Naive thymus-derived CD8-positive, alpha-beta T cell (primary cell): Measurements from ENCODE around the gene SNTB2. TPM values are rescaled to one million over a fixed set of nuclear protein-coding genes. Genes with fewer than 3 reads are reported as not detected.
"Not testable (repeated sequence)": the region's sequence is repeated elsewhere in the genome, so short reads cannot be mapped to it uniquely, and the experiment has no call there.

Experiments used
- ATAC-seq, 2 donors: fragments of 150-1000 bp; cut with Tn5 transposase in 1 of 2; sonication (Bioruptor Pico), chemical (Tn5 transposase) in 1 of 2; 1 replicate in 1 of 2; 2 replicates in 1 of 2; pipeline ENCODE4 v1.10.0; 2021; ENCODE audit warnings: mild to moderate bottlenecking in 2 of 2, moderate library complexity in 2 of 2
- POLR2A ChIA-PET: fragments of 350-600 bp; sonication (Branson Sonifier 250); formaldehyde crosslinking; loops from one replicate; lab custom pipeline; 2021; ENCODE audit warnings: antibody characterized with exemption; lab: Charles Lee
- DNase-seq, 10 donors: peaks; one replicate each; pipeline versions ENCODE4 v3.0.0 to v3.0.0-alpha.2; 2020 to 2022
- H3K27ac Mint-ChIP-seq, 10 donors: one replicate each; pipeline ENCODE4 v1.8.0; 2020 to 2022; ENCODE audit warnings: mild to moderate bottlenecking in 10 of 10, mixed read lengths in 10 of 10, moderate library complexity in 4 of 10, inconsistent platforms in 1 of 10
- H3K27me3 Mint-ChIP-seq, 5 donors: one replicate each; pipeline ENCODE4 v1.8.0; 2021 to 2022; ENCODE audit warnings: mixed read lengths in 5 of 5
- H3K36me3 Mint-ChIP-seq, 3 donors: one replicate each; pipeline ENCODE4 v1.8.0; 2020 to 2022; ENCODE audit warnings: mixed read lengths in 3 of 3, mild to moderate bottlenecking in 2 of 3, inconsistent platforms in 1 of 3
- H3K4me1 Mint-ChIP-seq, 4 donors: one replicate each; pipeline ENCODE4 v1.8.0; 2021 to 2022; ENCODE audit warnings: mixed read lengths in 4 of 4
- H3K4me3 Mint-ChIP-seq, 10 donors: one replicate each; pipeline ENCODE4 v1.8.0; 2020 to 2022; ENCODE audit warnings: mild to moderate bottlenecking in 10 of 10, mixed read lengths in 10 of 10, moderate library complexity in 6 of 10, inconsistent platforms in 1 of 10
- H3K9me3 Mint-ChIP-seq, 9 donors: one replicate each; pipeline ENCODE4 v1.8.0; 2020 to 2022; ENCODE audit warnings: mixed read lengths in 9 of 9, mild to moderate bottlenecking in 3 of 9, inconsistent platforms in 1 of 9, moderate library complexity in 1 of 9
- polyA plus RNA-seq, 3 donors: library from polyadenylated mRNA; unstranded; fragments of 300-500 nt; fragmentation: Illumina TruSeq; gene quantifications; one replicate each; pipeline ENCODE4 v1.2.3, GENCODE V29; 2021
- total RNA-seq, 8 experiments: library from RNA in 2 of 8; stranded (reverse) in 2 of 8; gene quantifications; one replicate each; pipeline ENCODE4 v1.2.3 and lab custom pipeline; 2021 to 2026

SNTB2 gene
- total and polyA plus RNA-seq, 5 experiments from 2014 or later, result 3.7 to 15.0 (median 11.0) TPM

GRCh38 chr16:69243479-69243878 lies 56.5 kb downstream of the SNTB2 start:
- peaks cover 0 to 23% (median 10%) of the 10 kb centered on the region in 3 donors for H3K36me3 Mint-ChIP-seq
- POLR2A ChIA-PET, result no interaction called here
- ATAC-seq (no peak), DNase-seq (no peak)
- H3K27ac Mint-ChIP-seq, result no peak overlapping the region
- no peak overlapping the region for H3K4me3 Mint-ChIP-seq
- peaks cover 0 to 1% (median 0%) of the 10 kb centered on the region in 4 donors for H3K4me1 Mint-ChIP-seq
- no peaks in the 10 kb centered on the region for H3K27me3 Mint-ChIP-seq
- no peaks in the 10 kb centered on the region for H3K9me3 Mint-ChIP-seq

DNA sequence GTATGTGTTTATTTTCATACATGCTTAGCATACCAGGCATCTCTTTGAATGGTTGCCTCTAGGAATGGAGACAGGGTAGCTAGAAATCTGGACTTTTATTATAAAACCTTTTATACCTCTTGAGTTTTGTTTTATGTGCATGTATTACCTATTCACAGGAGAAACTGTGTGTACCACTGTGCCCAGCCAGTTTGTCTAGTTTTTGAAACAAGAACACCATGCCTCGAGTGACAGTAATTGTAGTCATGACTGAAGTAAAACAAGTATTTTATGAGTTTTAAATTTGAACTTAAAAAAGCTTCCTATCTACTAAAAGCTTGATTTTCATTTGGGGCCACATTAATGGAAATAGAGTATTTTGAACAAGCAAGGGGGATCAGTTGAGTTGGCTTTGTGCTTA lies 57.4 kb downstream of the SNTB2 start:
- no peaks in the 10 kb centered on the region for H3K27me3 Mint-ChIP-seq

DNA sequence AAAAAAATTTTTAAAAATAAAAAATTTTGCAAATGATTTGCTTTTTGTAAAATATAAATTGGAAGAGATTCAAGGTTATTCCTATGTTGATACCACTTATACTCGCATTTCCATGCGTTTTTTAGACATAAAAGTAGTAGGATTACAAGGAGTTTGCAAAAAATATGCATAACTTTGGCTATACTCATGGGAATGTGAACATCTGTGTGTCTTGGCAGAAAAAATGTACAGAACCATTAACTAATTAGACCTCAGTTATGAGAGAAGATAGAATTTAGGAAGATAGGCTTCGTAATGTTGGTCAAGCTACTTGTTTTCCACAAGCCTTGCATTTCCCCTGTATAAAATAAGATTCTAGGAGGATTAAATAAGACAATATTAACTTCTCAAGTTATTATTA lies 63.1 kb downstream of the SNTB2 start:
- Mint-ChIP-seq H3K36me3 (peaks cover 0 to 32% (median 12%) of the 10 kb centered on the region in 3 donors), H3K27ac (no peak overlapping the region), H3K27me3 (no peaks in the 10 kb centered on the region), H3K9me3 (no peaks in the 10 kb centered on the region), H3K4me1 (peaks cover 0 to 15% (median 8%) of the 10 kb centered on the region in 4 donors), H3K4me3 (no peak overlapping the region)
- POLR2A ChIA-PET, result no interaction called here
- ATAC-seq (no peak), DNase-seq (no peak)

More for the DNA sequence above, 57.4 kb downstream of the SNTB2 start:
- POLR2A ChIA-PET, result no interaction called here
- DNase-seq (no peak), ATAC-seq (no peak)
- peaks cover 0 to 1% (median 0%) of the 10 kb centered on the region in 4 donors for H3K4me1 Mint-ChIP-seq
- H3K27ac Mint-ChIP-seq, result no peak overlapping the region
- H3K9me3 Mint-ChIP-seq, result no peaks in the 10 kb centered on the region
- H3K4me3 Mint-ChIP-seq, result no peak overlapping the region
- peaks cover 0 to 29% (median 10%) of the 10 kb centered on the region in 3 donors for H3K36me3 Mint-ChIP-seq

GRCh38 chr16:69253870-69254341 lies 66.9 kb downstream of the SNTB2 start:
- peaks cover 0 to 15% (median 8%) of the 10 kb centered on the region in 4 donors for H3K4me1 Mint-ChIP-seq
- H3K27ac Mint-ChIP-seq, result peak overlapping the region in 5 of 10 donors; percentile 4 to 60 (median 34)
- H3K36me3 Mint-ChIP-seq, result peaks cover 0 to 11% (median 4%) of the 10 kb centered on the region in 3 donors
- ATAC-seq (no peak), DNase-seq (no peak)
- H3K27me3 Mint-ChIP-seq, result no peaks in the 10 kb centered on the region
- H3K9me3 Mint-ChIP-seq, result no peaks in the 10 kb centered on the region
- H3K4me3 Mint-ChIP-seq, result peak overlapping the region in 1 of 10 donors; percentile 1
- POLR2A ChIA-PET, result no interaction called here

GRCh38 chr16:69259428-69259764 lies 72.4 kb downstream of the SNTB2 start:
- DNase-seq, H3K4me1 Mint-ChIP-seq, H3K9me3 Mint-ChIP-seq, H3K27ac Mint-ChIP-seq, ATAC-seq, POLR2A ChIA-PET, H3K4me3 Mint-ChIP-seq, H3K27me3 Mint-ChIP-seq: not testable (repeated sequence)
- peaks cover 0 to 31% (median 12%) of the 10 kb centered on the region in 3 donors for H3K36me3 Mint-ChIP-seq

DNA sequence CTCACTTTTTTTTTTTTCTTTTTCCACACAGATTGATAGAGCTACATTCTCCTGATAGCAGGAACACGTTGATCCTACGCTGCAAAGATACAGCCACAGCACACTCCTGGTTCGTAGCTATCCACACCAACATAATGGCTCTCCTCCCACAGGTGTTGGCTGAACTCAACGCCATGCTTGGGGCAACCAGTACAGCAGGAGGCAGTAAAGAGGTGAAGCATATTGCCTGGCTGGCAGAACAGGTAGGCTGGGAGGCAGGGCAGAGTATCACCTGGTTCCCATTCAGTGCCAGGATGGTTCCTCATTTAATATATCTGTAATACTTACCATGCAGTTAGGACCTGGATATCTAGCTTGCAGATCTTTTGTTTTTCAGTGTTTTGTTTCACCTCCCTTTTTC lies 73.1 kb downstream of the SNTB2 start:
- Mint-ChIP-seq H3K4me3 (no peak overlapping the region), H3K4me1 (peaks cover 0 to 5% (median 2%) of the 10 kb centered on the region in 4 donors), H3K36me3 (peaks cover 0 to 37% (median 12%) of the 10 kb centered on the region in 3 donors), H3K27ac (no peak overlapping the region), H3K27me3 (no peaks in the 10 kb centered on the region), H3K9me3 (no peaks in the 10 kb centered on the region)
- POLR2A ChIA-PET, result no interaction called here
- ATAC-seq (no peak), DNase-seq (no peak)

DNA sequence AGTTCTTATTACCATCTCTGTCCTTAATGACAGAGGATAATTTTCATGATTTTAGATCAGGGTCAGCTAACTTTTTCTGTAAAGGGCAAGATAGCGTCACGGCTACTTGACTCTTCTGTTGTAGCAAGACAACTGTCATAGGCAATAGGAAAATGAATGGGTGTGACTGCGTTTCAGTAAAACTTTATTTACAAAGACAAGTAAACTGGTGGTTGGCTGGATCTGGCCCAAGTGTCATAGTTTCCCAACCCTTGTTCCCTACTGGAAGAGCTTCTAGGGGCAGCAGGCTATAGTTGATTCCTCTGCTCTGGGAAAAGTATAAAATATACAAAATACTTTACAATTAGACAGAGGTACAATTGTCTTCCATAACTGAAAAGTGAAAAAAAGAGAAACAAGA lies 73.5 kb downstream of the SNTB2 start:
- H3K27me3 Mint-ChIP-seq, result no peaks in the 10 kb centered on the region
- no peaks in the 10 kb centered on the region for H3K9me3 Mint-ChIP-seq
- peak overlapping the region in 1 of 10 donors; percentile 17 for H3K27ac Mint-ChIP-seq
- no peak overlapping the region for H3K4me3 Mint-ChIP-seq
- ATAC-seq (no peak), DNase-seq (no peak)
- peaks cover 0 to 5% (median 2%) of the 10 kb centered on the region in 4 donors for H3K4me1 Mint-ChIP-seq
- peaks cover 0 to 37% (median 12%) of the 10 kb centered on the region in 3 donors for H3K36me3 Mint-ChIP-seq
- POLR2A ChIA-PET, result no interaction called here

DNA sequence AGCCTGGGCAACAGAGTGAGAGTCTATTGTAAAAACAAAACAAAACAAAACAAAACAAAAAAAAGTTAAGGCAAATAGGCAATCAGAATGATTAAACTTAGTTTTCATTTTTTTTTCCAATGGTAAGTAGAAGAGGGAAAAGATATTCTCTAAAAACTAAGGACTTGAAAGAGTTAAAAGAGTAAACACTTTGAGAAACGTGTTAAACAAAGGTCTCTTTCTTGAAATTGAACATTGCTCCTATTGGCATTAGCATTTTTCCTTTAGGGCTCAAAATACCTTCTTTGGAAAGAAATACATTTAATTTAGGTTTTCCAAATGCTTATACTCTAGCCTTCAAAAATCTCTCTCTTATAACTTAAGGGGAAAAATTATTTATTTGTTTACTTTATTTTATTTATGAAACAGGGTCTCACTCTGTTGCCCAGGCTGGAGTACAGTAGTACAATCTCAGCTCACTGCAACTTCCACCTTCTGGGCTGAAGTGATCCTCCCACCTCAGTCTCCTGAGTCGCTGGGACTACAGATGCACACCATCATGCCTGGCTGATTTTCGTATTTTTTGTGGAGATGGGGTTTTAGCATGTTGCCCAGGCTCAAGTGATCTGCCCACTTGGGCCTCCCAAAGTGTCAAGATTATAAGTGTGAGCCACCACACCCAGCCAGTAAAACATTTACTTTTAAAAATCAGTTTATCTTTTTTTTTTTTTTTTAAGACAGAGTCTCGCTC lies 79.5 kb downstream of the SNTB2 start:
- H3K27me3 Mint-ChIP-seq, result no peaks in the 10 kb centered on the region
- DNase-seq (no peak), ATAC-seq (no peak)
- H3K4me3 Mint-ChIP-seq, result no peak overlapping the region
- POLR2A ChIA-PET, result no interaction called here
- H3K9me3 Mint-ChIP-seq, result no peaks in the 10 kb centered on the region
- peaks cover 0 to 2% (median 0%) of the 10 kb centered on the region in 4 donors for H3K4me1 Mint-ChIP-seq
- H3K36me3 Mint-ChIP-seq, result peaks cover 0 to 36% (median 2%) of the 10 kb centered on the region in 3 donors
- no peak overlapping the region for H3K27ac Mint-ChIP-seq

GRCh38 chr16:69267633-69268032 lies 80.7 kb downstream of the SNTB2 start:
- H3K4me1 Mint-ChIP-seq, result peaks cover 0 to 2% (median 0%) of the 10 kb centered on the region in 4 donors
- peaks cover 0 to 30% (median 4%) of the 10 kb centered on the region in 3 donors for H3K36me3 Mint-ChIP-seq
- POLR2A ChIA-PET, result no interaction called here
- H3K9me3 Mint-ChIP-seq, result no peaks in the 10 kb centered on the region
- no peak for ATAC-seq
- H3K27me3 Mint-ChIP-seq, result no peaks in the 10 kb centered on the region
- no peak overlapping the region for H3K27ac Mint-ChIP-seq
- no peak overlapping the region for H3K4me3 Mint-ChIP-seq
- DNase-seq, result no peak

DNA sequence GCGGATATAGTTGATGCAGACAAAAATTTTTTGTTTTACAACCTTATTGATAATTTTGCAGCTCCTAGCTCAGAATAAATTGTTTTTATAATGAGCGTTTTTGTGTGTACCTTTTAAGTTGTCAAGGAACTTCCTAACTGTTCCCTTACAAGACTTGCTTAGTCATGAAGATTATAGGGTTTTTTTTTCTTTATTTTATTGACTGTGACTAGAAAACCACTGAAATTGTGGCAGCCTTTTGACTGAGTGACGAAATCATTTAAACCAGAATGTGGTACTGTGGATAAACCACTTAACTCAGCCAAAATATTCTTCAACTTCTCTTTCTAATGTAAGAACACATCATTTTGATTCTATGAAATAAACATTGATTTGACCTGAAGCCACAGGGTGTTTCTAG lies 83.4 kb downstream of the SNTB2 start:
- H3K27me3 Mint-ChIP-seq, result no peaks in the 10 kb centered on the region
- H3K9me3 Mint-ChIP-seq, result no peaks in the 10 kb centered on the region
- DNase-seq, result no peak
- peaks cover 0 to 2% (median 0%) of the 10 kb centered on the region in 4 donors for H3K4me1 Mint-ChIP-seq
- POLR2A ChIA-PET, result no interaction called here
- H3K27ac Mint-ChIP-seq, result no peak overlapping the region
- no peak for ATAC-seq
- peaks cover 0 to 24% (median 1%) of the 10 kb centered on the region in 3 donors for H3K36me3 Mint-ChIP-seq
- H3K4me3 Mint-ChIP-seq, result no peak overlapping the region

- DNase-seq (no peak), ATAC-seq (no peak)
- no peaks in the 10 kb centered on the region for H3K27me3 Mint-ChIP-seq
- POLR2A ChIA-PET, result no interaction called here
- H3K27ac Mint-ChIP-seq, result no peak overlapping the region
- H3K4me3 Mint-ChIP-seq, result no peak overlapping the region
- H3K9me3 Mint-ChIP-seq, result no peaks in the 10 kb centered on the region
- peaks cover 0 to 24% (median 1%) of the 10 kb centered on the region in 3 donors for H3K36me3 Mint-ChIP-seq
- H3K4me1 Mint-ChIP-seq, result peaks cover 0 to 2% (median 0%) of the 10 kb centered on the region in 4 donors
These were observed 83.9 kb downstream of the SNTB2 start for GRCh38 chr16:69270831-69271230.

GRCh38 chr16:69273009-69273408 lies 86.0 kb downstream of the SNTB2 start:
- H3K36me3 Mint-ChIP-seq, result peaks cover 0 to 21% (median 1%) of the 10 kb centered on the region in 3 donors
- DNase-seq (no peak), ATAC-seq (no peak)
- H3K4me1 Mint-ChIP-seq, result no peaks in the 10 kb centered on the region
- POLR2A ChIA-PET, result no interaction called here
- no peak overlapping the region for H3K4me3 Mint-ChIP-seq
- no peak overlapping the region for H3K27ac Mint-ChIP-seq
- no peaks in the 10 kb centered on the region for H3K9me3 Mint-ChIP-seq
- no peaks in the 10 kb centered on the region for H3K27me3 Mint-ChIP-seq

DNA sequence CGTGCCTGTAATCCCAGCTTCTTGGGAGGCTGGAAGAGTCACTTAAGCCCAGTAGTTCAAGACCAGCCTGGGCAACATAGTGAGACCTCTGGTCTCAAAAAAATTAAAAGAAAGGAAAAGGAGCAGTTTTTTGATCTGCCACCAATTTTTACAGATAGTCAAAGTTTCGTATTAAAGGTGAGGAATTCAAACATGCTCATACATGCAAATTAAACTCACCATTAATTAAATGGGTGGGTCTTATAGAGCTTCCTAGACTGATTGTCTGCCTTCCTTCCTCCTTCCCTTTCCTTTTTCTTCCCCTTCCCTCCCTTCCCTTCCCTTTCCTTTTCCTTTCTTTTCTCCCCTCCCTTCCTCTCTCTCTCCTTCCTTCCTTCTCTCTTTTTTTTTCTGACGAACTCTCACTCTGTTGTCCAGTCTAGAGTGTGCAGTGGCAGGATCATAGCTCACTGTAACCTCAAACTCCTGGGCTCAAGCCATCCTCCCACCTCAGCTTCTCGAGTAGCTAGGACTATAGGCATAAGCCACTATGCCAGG lies 87.8 kb downstream of the SNTB2 start:
- H3K4me3 Mint-ChIP-seq, result no peak overlapping the region
- no peak for ATAC-seq
- H3K27ac Mint-ChIP-seq, result peak overlapping the region in 2 of 10 donors; percentile 42 to 75

More for the DNA sequence above, 87.8 kb downstream of the SNTB2 start:
- POLR2A ChIA-PET, result no interaction called here
- DNase-seq, result no peak
- H3K36me3 Mint-ChIP-seq, result peaks cover 0 to 19% (median 1%) of the 10 kb centered on the region in 3 donors
- peaks cover 0 to 2% (median 0%) of the 10 kb centered on the region in 4 donors for H3K4me1 Mint-ChIP-seq
- H3K9me3 Mint-ChIP-seq, result no peaks in the 10 kb centered on the region
- H3K27me3 Mint-ChIP-seq, result no peaks in the 10 kb centered on the region
